ENCODE measurements around the gene SYNRG.

GRCh38 chr17:37483311-37484039, 125.7 kb downstream of the SYNRG start:
- TF ChIP-seq CTCF (IDR thresholded peaks at IDR 0.05) (no peak), POLR2A (IDR thresholded peaks at IDR 0.05) (no peak)
